K562 (cell line): Measurements from ENCODE around the gene ACY1. TPM values are rescaled to one million over a fixed set of nuclear protein-coding genes. Genes with fewer than 3 reads are reported as not detected.

Source experiments
- ATAC-seq: fragments of 200-7000 bp; cut with Tn5 transposase; 3 replicates; pipeline ENCODE4 v1.9.1; 2020; ENCODE audit warnings: moderate library complexity
- BruUV-seq: library from RNA; stranded (reverse); fragments of 400-500 nt; replicated peaks from 2 replicates; lab custom pipeline; 2021; lab: Mats Ljungman, UMichigan
- CTCF ChIA-PET: fragments of 300-600 bp; formaldehyde crosslinking; extraction: SDS; loops from one replicate; lab custom pipeline; 2021; ENCODE audit warnings: low intra/inter-chr PET ratio; lab: Yijun Ruan, JAX
- POLR2A ChIA-PET: fragments of 300-600, 350-650 bp; sonication (Branson Sonifier 250); formaldehyde crosslinking; extraction: SDS; loops from one replicate; lab custom pipeline; 2021; ENCODE audit warnings: antibody characterized with exemption, inconsistent platforms; lab: Yijun Ruan, JAX
- DNase-seq, 4 experiments: peaks; one replicate each; pipeline versions ENCODE4 v3.0.0 to v3.0.0-alpha.2; 2011 to 2018; ENCODE audit warnings: low spot score in 3 of 4, mixed read lengths in 3 of 4; ENCODE audit errors: extremely low read depth in 1 of 4
- FAIRE-seq: peaks from 2 replicates; lab custom pipeline; 2011; peaks lifted over from hg19 to GRCh38; lab: Jason Lieb, UNC
- H2AFZ ChIP-seq: 2 replicates; pipeline ENCODE4 v1.6.0; 2011; ENCODE audit warnings: low read depth, low read length, control low read depth, inconsistent platforms
- H3K27ac ChIP-seq: fragments of 200-600 bp; 3 replicates; pipeline ENCODE4 v1.8.0; 2011; ENCODE audit warnings: low read depth, mild to moderate bottlenecking, control low read depth, inconsistent platforms, low read length, moderate library complexity, mixed read lengths; ENCODE audit errors: extremely low read depth
- H3K27me3 ChIP-seq, 2 experiments: fragments of 300-600 bp in 1 of 2; 2 replicates in 1 of 2; 3 replicates in 1 of 2; pipeline versions ENCODE4 v1.6.0 to v1.8.0; 2011; ENCODE audit warnings: inconsistent platforms in 2 of 2, low read length in 2 of 2, mild to moderate bottlenecking in 1 of 2, mixed read lengths in 1 of 2, moderate library complexity in 1 of 2; ENCODE audit not compliant: control insufficient read depth in 2 of 2, insufficient read depth in 2 of 2
- H3K36me3 ChIP-seq: fragments of 300-600 bp; 3 replicates; pipeline ENCODE4 v1.8.0; 2011; ENCODE audit warnings: mild to moderate bottlenecking, low read length, inconsistent platforms; ENCODE audit not compliant: control insufficient read depth, insufficient read depth
- H3K4me1 ChIP-seq, 2 experiments: fragments of 200-600 bp in 1 of 2; replicated peaks in 1 of 2; 2 replicates in 1 of 2; 3 replicates in 1 of 2; pipeline versions ENCODE4 v1.5.1 to v1.8.0; 2011; ENCODE audit warnings: inconsistent platforms in 2 of 2, low read length in 2 of 2, mild to moderate bottlenecking in 1 of 2, mixed read lengths in 1 of 2, moderate library complexity in 1 of 2; ENCODE audit not compliant: control insufficient read depth in 2 of 2, insufficient read depth in 2 of 2
- H3K4me2 ChIP-seq: 2 replicates; pipeline ENCODE4 v1.6.1; 2011; ENCODE audit warnings: low read length, control low read depth, inconsistent platforms, mixed read lengths; ENCODE audit not compliant: insufficient read depth
- H3K4me3 ChIP-seq: fragments of 200-600 bp; sonication (generic), shearing (Covaris generic); 2 replicates; pipeline ENCODE4 v1.5.1; 2016; ENCODE audit warnings: control low read depth, inconsistent platforms
- H3K79me2 ChIP-seq: fragments of 200-600 bp; 3 replicates; pipeline ENCODE4 v1.8.0; 2011; ENCODE audit warnings: low read length, inconsistent platforms; ENCODE audit not compliant: control insufficient read depth, insufficient read depth
- H3K9ac ChIP-seq, 2 experiments: 2 replicates each; pipeline versions ENCODE4 v1.6.0 to v1.6.1; 2011; ENCODE audit warnings: low read depth in 2 of 2, low read length in 2 of 2, control low read depth in 1 of 2, inconsistent platforms in 1 of 2, mild to moderate bottlenecking in 1 of 2, mixed read lengths in 1 of 2; ENCODE audit not compliant: insufficient read depth in 1 of 2
- H3K9me1 ChIP-seq: one replicate; pipeline ENCODE4 v1.6.0; 2011; ENCODE audit warnings: inconsistent platforms, mild to moderate bottlenecking, low read length, moderate library complexity; ENCODE audit not compliant: control insufficient read depth, insufficient read depth
- H3K9me3 ChIP-seq: replicated peaks from 2 replicates; pipeline ENCODE4 v1.5.1; 2011; ENCODE audit warnings: low read depth, low read length, inconsistent platforms; ENCODE audit not compliant: control insufficient read depth, insufficient read depth
- H4K20me1 ChIP-seq: replicated peaks from 2 replicates; pipeline ENCODE4 v1.6.1; 2011; ENCODE audit warnings: low read length, inconsistent platforms, mixed read lengths; ENCODE audit not compliant: control insufficient read depth, insufficient read depth
- KAT7 ChIP-seq: sonication (generic); formaldehyde crosslinking; IDR thresholded peaks from 2 replicates; pipeline ENCODE4 v1.8.0; 2022; ENCODE audit warnings: missing genetic modification reagents, mild to moderate bottlenecking, borderline replicate concordance
- KDM5B ChIP-seq: fragments of 200-600 bp; sonication (generic); IDR thresholded peaks from 2 replicates; pipeline ENCODE4 v1.6.1; 2012; ENCODE audit warnings: low read depth, mild to moderate bottlenecking, moderate library complexity, low read length, control low read depth, inconsistent platforms; ENCODE audit not compliant: insufficient replicate concordance
- NFRKB ChIP-seq: fragments of 450-650 bp; IDR thresholded peaks from 2 replicates; pipeline ENCODE4 v1.6.1; 2016; ENCODE audit warnings: low read depth
- NR2C2 ChIP-seq, 2 experiments: fragments of 200-800 bp in 1 of 2; sonication (Bioruptor generic) in 1 of 2; sonication (generic) in 1 of 2; formaldehyde crosslinking in 1 of 2; IDR thresholded peaks; 2 replicates each; pipeline versions ENCODE4 v1.6.1 to v1.8.0; 2016 to 2022; ENCODE audit warnings: mild to moderate bottlenecking in 1 of 2, missing compliant biosample characterization in 1 of 2, missing genetic modification characterization in 1 of 2, missing genetic modification reagents in 1 of 2
- PRDM10 ChIP-seq: fragments of 450-650 bp; IDR thresholded peaks from 2 replicates; pipeline ENCODE4 v1.6.1; 2018; ENCODE audit not compliant: partially characterized antibody
- STAT5A ChIP-seq: IDR thresholded peaks from 2 replicates; pipeline ENCODE4 v1.6.1; 2012; ENCODE audit warnings: low read length, inconsistent platforms, borderline replicate concordance
- VEZF1 ChIP-seq: fragments of 200-800 bp; sonication (Bioruptor generic); IDR thresholded peaks from 2 replicates; pipeline ENCODE4 v1.6.1; 2017; ENCODE audit warnings: missing genetic modification characterization, missing compliant biosample characterization
- ZNF347 ChIP-seq: fragments of 450-650 bp; formaldehyde crosslinking; IDR thresholded peaks from 2 replicates; pipeline ENCODE4 v1.4.0; 2020; ENCODE audit warnings: low read depth, mild to moderate bottlenecking, moderate library complexity
- ZNF583 ChIP-seq: fragments of 250-450 bp; sonication (Bioruptor Pico); IDR thresholded peaks from 2 replicates; pipeline ENCODE4 v1.4.0; 2020
- ZNF589 ChIP-seq: fragments of 200-800 bp; sonication (Bioruptor generic); IDR thresholded peaks from 2 replicates; pipeline ENCODE4 v1.6.1; 2016; ENCODE audit warnings: low read depth, missing genetic modification characterization, missing compliant biosample characterization
- WGBS: fragments of 100-300 bp; shearing (Covaris generic); methylation state at CpG from one replicate; pipeline ENCODE4 v1.1.6; 2016; ENCODE audit warnings: low coverage, mixed read lengths; ENCODE audit not compliant: insufficient coverage; ENCODE audit errors: missing lambda C conversion rate; 5-methylcytosine and 5-hydroxymethylcytosine counted together
- in situ Hi-C: fragments of 300-500 bp; cut with MboI; formaldehyde crosslinking; loops from 4 replicates; pipeline ENCODE4 v1.15.0; 2018; ENCODE audit warnings: inconsistent platforms, mixed read lengths
- intact Hi-C: fragments of 100-400 bp; cut with micrococcal nuclease; formaldehyde crosslinking; loops from 2 replicates; pipeline ENCODE4 v1.14.2; 2022
- polyA plus RNA-seq, 8 experiments: library from polyadenylated mRNA; depleted of rRNA in 4 of 8; stranded (reverse) in 5 of 8; unstranded in 3 of 8; fragments of >200 nt; fragmentation: Nextera tagmentation in 2 of 8; fragmentation: Illumina TruSeq in 1 of 8; extraction: Ambion mirVana in 2 of 8; extraction: Trizol in 1 of 8; gene quantifications; 2 replicates each; pipeline versions ENCODE4 v1.2.1 to v1.2.3, GENCODE V29; 2011 to 2014; ENCODE audit warnings: inconsistent platforms in 1 of 8, missing spikeins in 1 of 8
- total RNA-seq, 7 experiments: library from RNA; depleted of rRNA in 6 of 7; stranded (reverse); fragments of >200 nt in 6 of 7; fragmentation: Illumina TruSeq in 2 of 7; extraction: Trizol in 2 of 7; gene quantifications; 2 replicates each; pipeline versions ENCODE4 v1.2.1 to v1.2.3, GENCODE V29; 2011 to 2021; ENCODE audit warnings: low replicate concordance in 1 of 7
- TF ChIP-seq, protein P1 (sequence below): fragments of 450-650 bp; IDR thresholded peaks from 2 replicates; pipeline ENCODE4 v1.6.1; 2016

ACY1 gene
- total and polyA plus RNA-seq, 9 of the 15 experiments (the other 6 are each of a cell fraction or from before 2014, with no cell fraction given) = 70.7 to 195 (median 123) TPM

- no TSS peak for BruUV-seq
- intact Hi-C loops (loop anchor here (1.0 to 5.0 kb wide), 5 partner anchors 31 to 199 kb away; partner anchors contain the start of genes ABHD14B, DUSP7 and RPL29), in situ Hi-C loops (no loop called here)
- H2AFZ ChIP-seq = peak overlapping the region; percentile 87
- DNase-seq (peak; percentile 37 to 71 (median 54)), ATAC-seq (peak; percentile 8), FAIRE-seq (peak; percentile 23)
- H3K27me3 ChIP-seq = no peaks in the 10 kb centered on the region
- peak overlapping the region; percentile 39 for H3K4me3 ChIP-seq
- peak overlapping the region; percentile 86 to 92 for H3K9ac ChIP-seq
- peak overlapping the region; percentile 87 for H3K4me2 ChIP-seq
- peaks cover 35% of the 10 kb centered on the region for H3K79me2 ChIP-seq
- H4K20me1 ChIP-seq = no peaks in the 10 kb centered on the region
- peaks cover 19 to 31% of the 10 kb centered on the region in 2 experiments; a peak in 4 of 5 replicates for H3K4me1 ChIP-seq
- H3K9me3 ChIP-seq = no peaks in the 10 kb centered on the region
- CTCF ChIA-PET = interaction anchor here (0.6 kb wide), 1 partner anchor 200 kb away, joined by 3 read pairs; no protein-coding TSS in a partner anchor
- peak overlapping the region; percentile 88 for H3K27ac ChIP-seq
- peaks cover 27% of the 10 kb centered on the region; the same call in 2 of the 3 replicates for H3K36me3 ChIP-seq
- POLR2A ChIA-PET = interaction anchor here (0.7 to 1.3 kb wide), 5 partner anchors 9 to 44 kb away, joined by 3 to 6 read pairs (median 3); no protein-coding TSS in a partner anchor
- H3K9me1 ChIP-seq = peaks cover 5% of the 10 kb centered on the region
- 32% methylated on average over 15 of the region's 17 CpGs for WGBS
- TF ChIP-seq PRDM10 = no peak
- TF ChIP-seq KDM5B = peak; percentile 17
- 0 out of 2 replicates have a peak, but pooled peaks have one; percentile 17 for TF ChIP-seq ZNF589
- TF ChIP-seq, protein P1, sequence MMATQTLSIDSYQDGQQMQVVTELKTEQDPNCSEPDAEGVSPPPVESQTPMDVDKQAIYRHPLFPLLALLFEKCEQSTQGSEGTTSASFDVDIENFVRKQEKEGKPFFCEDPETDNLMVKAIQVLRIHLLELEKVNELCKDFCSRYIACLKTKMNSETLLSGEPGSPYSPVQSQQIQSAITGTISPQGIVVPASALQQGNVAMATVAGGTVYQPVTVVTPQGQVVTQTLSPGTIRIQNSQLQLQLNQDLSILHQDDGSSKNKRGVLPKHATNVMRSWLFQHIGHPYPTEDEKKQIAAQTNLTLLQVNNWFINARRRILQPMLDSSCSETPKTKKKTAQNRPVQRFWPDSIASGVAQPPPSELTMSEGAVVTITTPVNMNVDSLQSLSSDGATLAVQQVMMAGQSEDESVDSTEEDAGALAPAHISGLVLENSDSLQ = peak; percentile 22; the same call in 1 of the 2 replicates
- TF ChIP-seq VEZF1 (CRISPR knock-in tag) = peak; percentile 7; the same call in 1 of the 2 replicates
- no peak for TF ChIP-seq ZNF583 (CRISPR knock-in tag)
- TF ChIP-seq ZNF347 = no peak
- peak; percentile 28; the same call in 1 of the 2 replicates for TF ChIP-seq KAT7 (CRISPR knock-in tag)
- peak; percentile 66 for TF ChIP-seq NFRKB
- TF ChIP-seq STAT5A = no peak
- TF ChIP-seq NR2C2 (CRISPR knock-in tag; IDR thresholded peaks at IDR 0.05) = no peak
- peak; percentile 30 for TF ChIP-seq NR2C2 (tag; IDR thresholded peaks at IDR 0.05)
Observed at GRCh38 chr3:51942603-51943450, 40.5 kb upstream of the ACY1 start.
